ENCODE results near the gene ABCD3.
"Not testable (repeated sequence)": the region's sequence is repeated elsewhere in the genome, so short reads cannot be mapped to it uniquely, and the experiment has no call there.

The ABCD3 gene

DNA sequence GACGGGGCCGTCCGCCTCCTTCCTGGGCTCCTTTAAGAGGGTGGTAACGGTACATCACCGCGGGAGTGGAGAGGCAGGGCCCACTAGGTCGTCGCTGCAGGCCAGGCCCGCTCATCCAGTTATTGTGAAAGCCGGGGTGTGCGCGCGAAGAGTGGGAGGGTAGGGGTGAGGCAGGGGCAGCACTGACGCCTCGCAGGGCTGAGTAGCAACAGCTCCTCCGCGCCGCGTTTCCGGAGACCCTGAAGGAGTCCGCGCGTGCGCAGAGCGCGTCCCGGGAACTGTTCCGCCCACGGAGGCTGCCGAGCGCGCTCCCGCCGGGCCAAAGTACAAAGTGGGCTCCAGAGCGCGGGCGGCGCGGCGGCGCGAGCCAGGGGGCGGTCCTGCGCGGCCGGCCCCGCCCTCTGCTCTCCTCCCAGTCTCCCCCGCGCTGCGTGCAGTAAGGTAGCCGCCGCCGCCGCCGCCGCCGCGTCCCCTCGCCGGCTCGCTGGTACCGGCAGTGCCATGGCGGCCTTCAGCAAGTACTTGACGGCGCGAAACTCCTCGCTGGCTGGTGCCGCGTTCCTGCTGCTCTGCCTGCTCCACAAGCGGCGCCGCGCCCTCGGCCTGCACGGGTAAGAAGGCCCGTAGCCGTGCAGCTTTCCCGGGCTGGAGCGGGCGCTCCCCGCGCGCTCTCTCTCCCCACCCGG is at the start of gene ABCD3:
ABCD3 (plus strand) TSS at position 412 of the 686 bp plus-strand sequence; CDS start at position 502, 90 bp downstream.
- peak; percentile 91 to 96 (median 95) for DNase-seq (ENCODE audit: low read depth in 3 of 3)

DNA sequence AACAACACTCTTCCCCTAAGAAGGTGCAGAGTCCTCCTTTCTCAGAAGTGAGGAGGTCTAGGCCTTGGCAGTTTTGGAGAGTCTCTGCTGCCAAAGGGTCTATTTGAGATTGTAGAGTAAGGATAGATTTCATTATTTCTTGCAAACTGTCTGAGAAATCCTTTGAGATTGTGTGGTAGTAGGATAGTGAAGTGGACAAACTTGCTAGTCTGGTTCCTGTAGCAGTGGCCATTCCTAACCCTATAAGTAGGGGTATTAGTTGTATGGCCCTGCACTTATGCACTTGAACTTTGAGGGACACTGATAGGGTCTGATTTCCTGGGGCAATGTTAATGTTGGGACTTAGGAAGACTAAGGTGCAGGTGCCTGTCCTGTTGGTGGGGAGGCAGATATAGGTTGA is 45.4 kb upstream of the ABCD3 start:
- DNase-seq (ENCODE audit: low read depth in 3 of 3) = not testable (repeated sequence)

DNA sequence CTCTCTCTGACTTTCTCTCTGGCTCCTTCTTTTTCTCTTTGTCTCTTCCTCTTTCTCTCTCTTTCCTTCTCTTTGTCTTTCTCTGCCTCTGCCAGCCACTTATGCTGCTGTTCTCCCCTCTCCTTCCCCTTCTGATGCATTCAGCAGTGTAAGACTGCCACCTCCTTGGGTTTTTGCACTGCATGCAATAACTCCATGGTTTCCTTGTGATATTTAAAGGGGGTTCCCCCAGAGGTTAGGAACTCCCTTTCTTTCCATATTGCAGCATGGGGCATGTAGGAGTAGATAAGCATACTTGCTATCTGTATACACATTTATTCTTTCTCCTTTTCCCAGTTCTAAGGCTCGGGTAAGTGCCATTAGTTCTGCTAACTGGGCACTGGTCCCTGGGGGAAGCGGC is 44.9 kb upstream of the ABCD3 start:
- DNase-seq (ENCODE audit: low read depth in 3 of 3) = not testable (repeated sequence)

DNA sequence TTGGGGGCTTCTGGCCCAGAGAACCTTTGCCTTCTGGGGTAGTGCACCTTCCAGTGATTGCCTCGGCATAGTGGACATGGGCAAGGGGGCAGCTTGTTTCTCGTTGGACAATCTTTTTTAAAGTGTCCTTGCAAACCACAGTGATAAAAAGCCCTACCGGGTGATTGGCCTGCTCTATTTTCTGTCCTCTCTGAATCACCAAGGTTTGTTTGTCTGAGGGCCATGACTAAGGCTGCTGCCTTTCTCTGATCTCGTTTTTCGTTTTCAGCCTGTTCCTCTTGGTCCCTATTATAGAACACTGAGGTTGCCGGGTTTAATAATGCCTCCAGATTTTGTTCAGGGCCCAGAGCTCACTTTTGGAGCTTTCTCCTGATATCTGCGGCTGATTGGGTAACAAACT is 42.5 kb upstream of the ABCD3 start:
- DNase-seq (ENCODE audit: low read depth in 3 of 3) = not testable (repeated sequence)

DNA sequence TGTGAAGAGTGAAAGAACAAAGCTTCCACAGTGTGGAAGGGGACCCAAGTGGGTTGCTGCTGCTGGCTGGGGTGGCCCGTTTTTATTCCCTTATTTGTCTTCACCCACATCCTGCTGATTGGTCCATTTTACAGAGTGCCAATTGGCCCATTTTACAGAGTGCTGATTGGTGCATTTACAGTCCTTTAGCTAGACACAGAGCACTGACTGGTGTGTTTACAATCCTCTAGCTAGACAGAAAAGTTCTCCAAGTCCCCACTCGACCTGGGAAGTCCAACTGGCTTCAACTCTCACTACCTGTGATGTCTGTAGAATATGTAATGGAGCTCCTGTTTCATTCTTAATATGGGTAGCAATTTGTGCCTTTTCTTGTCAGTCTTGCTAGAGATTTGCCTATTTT is 39.7 kb upstream of the ABCD3 start:
- DNase-seq (ENCODE audit: low read depth in 3 of 3) = not testable (repeated sequence)

DNA sequence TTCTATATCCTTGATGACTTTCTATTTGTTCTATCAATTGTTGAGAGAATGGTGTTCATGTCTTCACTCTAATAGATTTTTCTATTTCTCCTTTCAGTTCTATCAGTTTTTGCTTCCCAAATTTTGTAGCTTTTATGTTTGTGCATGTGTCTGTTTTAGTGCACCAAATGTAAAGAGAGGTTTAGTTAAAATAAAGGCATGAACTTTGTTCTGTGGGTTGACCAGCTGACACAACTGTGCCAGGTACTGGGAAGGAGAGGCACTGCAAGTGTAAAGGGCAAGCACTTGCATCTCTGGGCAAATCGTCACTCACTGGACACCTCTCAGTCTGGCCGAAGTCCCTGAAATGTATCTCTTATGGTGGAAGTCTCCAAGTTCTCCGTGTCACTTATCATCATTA is 38.6 kb upstream of the ABCD3 start:
- no peak for DNase-seq (ENCODE audit: low read depth in 3 of 3)

DNA sequence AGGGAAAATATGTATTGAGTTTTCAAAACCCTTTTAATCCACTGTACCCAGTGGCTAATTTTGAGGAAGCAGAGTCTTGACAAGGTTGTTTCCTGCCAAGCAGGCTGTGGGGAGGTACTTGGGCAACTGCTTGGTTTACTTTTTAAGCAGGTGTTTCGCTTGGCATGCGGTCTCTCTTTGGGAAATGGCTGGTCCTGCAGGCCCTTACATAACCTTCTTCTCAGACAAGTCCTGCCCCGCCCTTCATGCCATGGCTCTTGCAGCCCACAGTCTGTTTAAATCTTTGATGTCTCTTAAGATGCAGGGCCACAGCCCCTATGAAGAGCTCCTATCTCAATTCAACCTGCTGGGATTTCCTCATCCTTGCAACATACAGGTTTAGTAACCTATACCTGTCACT is 36.0 kb upstream of the ABCD3 start:
- DNase-seq (ENCODE audit: low read depth in 3 of 3) = no peak

DNA sequence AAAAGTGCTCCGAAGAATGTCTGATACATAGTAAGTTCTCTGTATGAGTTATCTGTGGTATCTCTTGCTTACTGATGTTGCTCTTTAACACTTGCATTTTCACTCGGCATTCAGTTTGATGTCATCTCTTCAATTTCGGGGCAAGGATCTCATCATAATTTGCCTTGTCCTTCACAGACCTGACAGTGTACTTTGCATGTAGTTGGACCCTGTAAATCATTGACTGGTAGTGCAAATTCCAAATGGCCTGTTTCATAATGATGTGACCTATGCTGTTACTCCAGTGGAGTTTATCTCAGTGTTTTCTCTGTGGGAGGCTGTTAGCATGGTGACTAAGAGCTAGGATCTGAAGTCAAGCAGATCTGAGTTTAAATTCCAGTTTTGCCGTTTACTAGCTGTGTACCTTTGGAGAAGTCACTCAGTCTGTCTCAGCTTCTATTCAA is 34.2 kb upstream of the ABCD3 start:
- no peak for DNase-seq (ENCODE audit: low read depth in 3 of 3)

DNA sequence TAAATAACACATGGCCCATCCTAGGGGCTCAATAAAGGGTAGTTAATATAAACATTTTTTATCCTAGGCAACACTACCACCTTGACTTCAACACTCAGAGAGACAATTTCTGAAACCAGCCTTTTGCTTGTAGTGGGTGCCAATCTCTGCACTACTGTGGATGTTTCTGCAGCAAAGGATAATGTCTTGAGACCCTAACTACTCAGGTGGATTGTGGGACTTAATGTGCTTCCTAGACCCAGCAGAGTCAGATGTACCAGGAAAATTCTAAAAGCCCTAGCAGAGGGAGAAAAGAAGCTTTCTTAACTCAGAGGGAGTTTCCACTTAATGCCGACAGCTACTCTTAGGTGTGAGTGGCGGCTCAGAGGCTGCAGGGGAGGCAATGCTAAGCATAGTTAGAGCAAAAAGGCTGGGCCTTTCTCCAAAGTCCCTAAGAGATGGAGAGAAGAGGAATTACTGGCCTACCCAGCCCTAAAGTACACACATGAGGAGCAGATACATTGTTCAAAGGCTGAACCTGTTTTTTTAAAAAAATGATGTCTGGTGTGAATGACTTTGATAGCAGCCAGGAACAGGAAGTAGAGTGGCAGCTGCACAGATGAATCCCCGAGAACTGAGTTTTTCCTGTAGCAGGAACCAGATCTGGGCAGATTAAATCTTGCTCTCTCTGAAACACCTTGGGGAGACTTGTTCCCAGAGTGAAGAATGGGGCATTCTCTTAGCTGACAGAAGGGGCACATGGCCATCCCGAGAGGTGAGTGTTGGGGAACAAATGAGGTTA is 33.5 kb upstream of the ABCD3 start:
- DNase-seq (ENCODE audit: low read depth in 3 of 3) = no peak

DNA sequence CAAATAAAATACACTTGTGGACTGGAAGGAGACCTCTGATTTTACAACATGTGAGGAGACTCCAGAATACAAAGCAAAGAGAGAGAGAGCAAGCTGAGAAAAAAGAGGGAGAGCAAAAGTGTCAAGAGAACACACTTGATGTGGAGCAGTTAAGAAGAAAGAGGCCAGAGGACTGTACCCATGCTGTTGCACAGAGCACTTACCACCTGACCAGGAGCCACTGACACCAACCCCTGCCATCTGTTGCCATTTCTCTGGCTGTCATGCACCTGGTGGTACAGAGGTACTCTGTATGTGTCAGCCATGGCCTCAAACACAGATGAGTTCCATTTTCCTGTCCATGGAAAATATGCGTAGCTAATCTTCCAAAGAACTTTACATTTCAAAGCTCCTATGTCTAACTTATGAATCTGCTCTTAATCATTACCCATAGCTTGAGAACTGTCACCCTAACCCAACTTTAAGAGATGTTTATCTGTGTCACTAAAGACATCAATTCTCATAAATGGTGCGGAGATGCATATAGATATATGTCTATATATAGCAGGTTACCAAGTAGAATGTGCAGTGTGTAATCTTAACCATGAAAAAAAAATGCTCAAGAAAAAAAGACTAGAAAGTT is 32.8 kb upstream of the ABCD3 start:
- peak in 1 of 3 experiments; percentile 27 for DNase-seq (ENCODE audit: low read depth in 3 of 3)

DNA sequence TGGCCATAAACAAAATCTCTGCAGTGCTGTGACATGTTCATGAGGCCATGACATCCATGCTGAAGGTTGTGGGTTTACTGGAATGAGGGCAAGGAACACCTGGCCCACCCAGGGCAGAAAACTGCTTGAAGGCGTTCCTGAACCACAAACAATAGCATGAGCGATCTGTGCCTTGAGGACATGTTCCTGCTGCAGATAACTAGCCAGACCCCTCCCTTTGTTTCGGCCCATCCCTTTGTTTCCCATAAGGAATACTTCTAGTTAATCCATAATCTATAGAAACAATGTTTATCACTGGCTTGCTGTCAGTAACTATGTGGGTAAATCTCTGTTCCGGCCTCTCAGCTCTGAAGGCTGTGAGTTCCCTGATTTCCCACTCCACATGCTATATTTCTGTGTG is 28.9 kb upstream of the ABCD3 start:
- DNase-seq (ENCODE audit: low read depth in 3 of 3) = no peak

DNA sequence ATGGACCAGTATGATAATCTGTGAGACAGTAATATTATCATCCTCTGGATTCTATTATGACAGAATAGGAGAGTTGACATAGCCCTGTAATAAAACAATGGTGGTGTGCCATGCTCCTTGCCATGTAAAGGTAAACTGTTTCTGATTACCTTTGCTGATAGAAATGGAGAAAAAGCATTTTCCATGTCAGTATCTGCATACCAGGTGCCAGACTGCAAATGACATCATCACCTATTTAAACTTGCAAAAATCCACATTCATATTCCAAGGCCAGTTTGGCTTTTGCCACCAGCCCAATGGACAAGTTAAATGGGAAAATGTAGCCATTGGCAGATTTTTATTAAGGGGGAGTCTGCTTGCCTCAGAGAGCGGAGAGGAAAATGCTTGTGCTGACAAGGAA is 23.9 kb upstream of the ABCD3 start:
- no peak for DNase-seq (ENCODE audit: low read depth in 3 of 3)

DNA sequence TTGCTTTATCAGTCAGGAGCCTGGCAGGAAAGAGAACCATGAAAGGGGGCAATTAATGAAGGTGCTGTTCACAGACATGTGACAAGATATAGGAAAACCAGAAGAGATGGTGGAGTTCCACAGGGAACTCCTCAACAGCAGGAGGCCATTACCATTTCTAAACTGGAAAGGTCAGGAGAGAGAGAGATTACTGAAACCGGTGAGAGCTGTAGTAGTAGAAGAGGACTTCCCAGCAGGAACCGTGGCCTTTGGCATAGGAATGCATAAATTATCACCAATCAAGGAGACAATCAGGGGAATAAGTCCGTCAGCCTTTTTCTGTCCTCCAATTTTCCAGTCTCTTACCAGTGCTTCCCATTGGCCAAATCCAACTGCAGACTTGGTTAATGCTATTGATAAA is 23.0 kb upstream of the ABCD3 start:
- DNase-seq (ENCODE audit: low read depth in 3 of 3) = no peak

DNA sequence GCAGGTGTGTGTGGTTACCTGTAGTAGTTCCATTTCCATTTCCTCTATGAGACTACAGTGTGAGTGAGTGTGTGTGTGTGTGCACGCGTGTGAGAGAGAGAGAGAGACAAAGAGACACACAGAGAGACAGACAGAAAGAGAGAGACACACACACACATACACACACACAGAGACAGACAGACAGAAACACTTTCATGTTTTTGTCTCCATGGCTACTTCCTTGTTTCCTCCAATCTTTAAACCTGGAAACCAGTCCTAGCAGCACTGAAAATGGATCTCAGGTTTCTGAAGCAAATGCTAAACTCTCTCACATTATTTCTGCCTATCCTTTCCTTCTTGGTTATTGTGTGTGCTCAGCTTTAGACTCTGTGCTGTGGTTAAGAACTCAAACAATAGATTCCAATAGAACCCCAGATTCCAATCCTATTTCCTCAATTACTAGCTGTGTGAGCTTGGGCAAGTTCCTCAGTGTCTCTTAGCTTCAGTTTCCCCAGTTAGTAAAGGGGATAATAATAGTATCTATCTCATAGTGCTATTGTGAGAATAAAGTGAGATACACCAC is 22.4 kb upstream of the ABCD3 start:
- DNase-seq (ENCODE audit: low read depth in 3 of 3) = no peak

DNA sequence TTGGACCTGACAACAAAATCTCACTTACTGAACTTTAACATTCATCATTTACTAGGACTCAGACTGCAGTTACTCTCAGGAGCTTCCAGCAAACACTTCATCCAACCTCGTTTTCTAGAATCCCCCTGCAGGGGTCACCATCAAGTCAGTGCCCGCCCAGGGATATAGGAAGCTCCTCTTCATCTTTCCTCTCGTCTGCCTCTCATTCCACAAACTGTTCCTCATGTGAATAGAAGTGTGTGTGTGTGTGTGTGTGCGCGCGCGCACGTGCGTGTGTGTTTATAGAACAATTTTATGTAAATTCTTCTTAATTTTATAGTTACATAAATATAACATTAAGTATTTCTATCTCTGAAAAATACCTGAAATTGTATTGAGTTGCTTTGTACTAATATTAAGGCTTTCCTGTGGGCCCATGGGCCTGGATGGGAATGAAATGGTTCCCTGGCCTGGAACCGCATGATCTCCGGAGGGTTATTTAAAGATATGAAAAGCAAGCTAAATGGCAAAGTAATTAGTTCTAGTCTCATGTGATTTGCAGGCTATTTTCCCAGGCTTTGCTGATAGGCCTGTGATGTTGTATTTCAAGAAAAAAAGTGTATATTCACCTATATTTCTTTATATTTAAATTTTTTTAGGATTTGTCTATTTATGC is 21.7 kb upstream of the ABCD3 start:
- no peak for DNase-seq (ENCODE audit: low read depth in 3 of 3)

DNA sequence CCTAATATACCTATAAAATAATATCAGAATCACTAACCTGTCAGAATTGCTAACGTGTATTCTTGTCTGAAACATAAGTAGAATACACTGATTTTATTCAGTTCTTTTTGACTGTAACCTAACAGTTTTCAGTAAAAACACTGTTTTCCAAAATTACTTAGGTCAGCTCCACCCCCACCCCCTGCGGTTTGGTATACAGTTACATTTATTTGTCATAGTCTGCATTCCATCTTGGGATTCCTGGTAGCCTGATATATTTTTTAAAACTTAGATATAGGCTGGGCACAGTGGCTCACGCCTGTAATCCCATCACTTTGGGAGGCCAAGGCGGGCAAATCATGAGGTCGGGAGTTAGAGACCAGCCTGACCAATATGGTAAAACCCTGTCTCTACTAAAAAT is 19.8 kb upstream of the ABCD3 start:
- no peak for DNase-seq (ENCODE audit: low read depth in 3 of 3)

DNA sequence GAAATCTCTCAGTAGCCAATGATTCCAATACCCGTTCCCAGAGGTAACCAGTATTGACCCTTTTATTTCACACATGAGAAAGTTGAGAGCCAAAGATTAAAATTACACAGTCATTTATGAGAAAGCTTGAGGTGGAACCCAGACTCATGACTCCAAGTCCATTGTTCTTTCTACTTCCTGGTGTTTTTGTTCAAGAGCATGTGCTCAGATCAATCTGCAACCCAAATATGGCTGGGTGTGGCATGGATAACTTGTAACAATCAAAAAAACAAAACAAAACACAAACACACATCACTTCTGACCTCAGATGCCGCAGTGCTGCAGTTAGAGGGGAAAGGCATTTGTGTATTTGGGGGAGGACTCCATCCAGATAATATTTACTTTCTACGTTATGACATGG is 18.7 kb upstream of the ABCD3 start:
- no peak for DNase-seq (ENCODE audit: low read depth in 3 of 3)

DNA sequence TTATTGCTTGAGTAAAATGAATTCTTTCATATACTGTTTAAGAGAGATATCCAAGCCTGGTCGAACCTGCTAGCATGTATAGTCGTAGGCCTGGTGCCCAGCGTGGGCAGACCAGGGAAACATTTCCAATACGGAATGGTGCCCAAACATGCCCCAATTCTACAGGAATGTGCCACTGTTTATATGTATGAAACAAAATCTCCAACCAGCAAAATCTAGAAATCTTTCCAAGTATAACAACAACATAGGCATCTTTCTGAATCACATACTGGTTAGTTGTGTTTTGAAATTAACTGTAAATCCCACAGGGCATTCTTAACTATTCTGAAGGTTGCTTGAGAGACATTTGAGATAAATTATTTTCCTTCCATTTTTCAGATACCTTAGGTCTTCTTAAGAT is 17.0 kb upstream of the ABCD3 start:
- DNase-seq (ENCODE audit: low read depth in 3 of 3) = no peak

DNA sequence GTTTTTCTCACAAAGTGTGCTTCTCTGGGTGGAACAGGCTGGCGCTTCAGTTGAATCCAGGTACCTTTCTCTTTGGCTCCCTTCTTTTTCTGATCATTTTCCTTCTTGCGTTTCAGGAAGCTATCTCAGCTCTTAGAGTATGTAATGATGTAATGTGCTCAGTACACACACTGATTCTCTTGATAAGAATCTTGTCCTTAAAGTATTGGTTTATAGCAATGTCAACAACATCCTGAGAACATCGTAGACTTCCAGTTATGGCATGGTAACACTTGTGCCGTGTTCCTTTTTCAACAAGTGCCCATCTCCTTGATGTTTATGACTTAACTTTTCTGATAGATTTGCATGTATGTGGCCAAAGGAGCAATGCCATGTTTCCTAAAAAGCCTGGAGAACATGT is 11.7 kb upstream of the ABCD3 start:
- DNase-seq (ENCODE audit: low read depth in 3 of 3) = no peak

DNA sequence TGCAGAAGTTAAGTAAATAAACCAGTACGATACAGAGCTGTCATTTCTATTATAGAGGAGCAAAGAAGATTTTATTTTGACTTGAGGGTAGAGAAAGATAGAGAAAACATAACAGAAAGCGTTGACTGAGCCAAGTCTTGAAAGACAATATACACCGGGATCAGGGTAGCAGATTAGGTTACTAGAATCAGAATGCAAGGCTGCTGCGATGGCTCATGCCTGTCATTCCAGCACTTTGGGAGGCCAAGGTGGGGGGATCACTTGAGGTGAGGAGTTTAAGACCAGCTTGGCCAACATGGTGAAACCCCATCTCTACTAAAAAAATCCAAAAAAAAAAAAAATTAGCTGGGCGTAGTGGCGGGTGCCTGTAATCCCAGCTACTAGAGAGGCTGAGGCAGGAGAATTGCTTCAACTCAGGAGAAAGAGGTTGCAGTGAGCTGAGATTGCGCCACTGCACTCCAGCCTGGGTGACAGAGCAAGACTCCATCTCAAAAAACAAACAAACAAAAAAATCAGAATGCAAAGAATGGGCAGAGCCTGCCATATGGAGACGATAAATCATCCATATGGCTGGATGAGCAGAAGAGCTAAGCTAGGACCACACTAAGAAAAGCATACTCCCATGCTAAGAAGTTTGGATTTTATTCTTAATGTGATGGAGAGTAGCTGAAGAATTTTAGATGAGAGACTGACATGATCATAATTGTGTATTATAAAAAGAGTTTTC is 9.9 kb upstream of the ABCD3 start:
- DNase-seq (ENCODE audit: low read depth in 3 of 3) = no peak

DNA sequence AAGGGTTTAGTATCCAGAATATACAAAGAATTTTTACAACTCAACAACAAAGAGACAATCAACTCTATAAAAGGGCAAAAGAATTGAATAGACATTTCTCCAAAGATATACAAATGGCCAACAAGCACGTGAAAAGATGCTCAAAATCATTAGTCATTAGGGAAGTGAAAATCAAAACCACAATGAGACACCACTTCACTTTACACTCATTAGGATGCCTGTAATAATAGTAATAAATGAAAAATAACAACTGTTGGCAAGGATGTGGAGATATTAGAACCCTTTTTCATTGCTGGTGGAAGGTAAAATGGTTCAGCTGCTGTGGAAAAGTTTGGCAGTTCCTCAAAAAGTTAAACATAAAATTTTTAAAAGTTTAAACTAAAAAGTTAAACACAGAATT is 7.0 kb upstream of the ABCD3 start:
- no peak for DNase-seq (ENCODE audit: low read depth in 3 of 3)

Data from stimulated activated CD4-positive, alpha-beta T cell treated with anti-CD3 and anti-CD28 coated beads, TNF-alpha, amount 100 ng/mL, for 24 hours (primary cell).